ENCODE measurements around the gene SH3GL1. TPM values are rescaled to one million over a fixed set of nuclear protein-coding genes. Genes with fewer than 3 reads are reported as not detected.

Gene SH3GL1
- total and polyA plus RNA-seq, 9 of the 15 experiments (the other 6 are each of a cell fraction or from before 2014, with no cell fraction given), result 1.7 to 75.3 (median 25.7) TPM

DNA sequence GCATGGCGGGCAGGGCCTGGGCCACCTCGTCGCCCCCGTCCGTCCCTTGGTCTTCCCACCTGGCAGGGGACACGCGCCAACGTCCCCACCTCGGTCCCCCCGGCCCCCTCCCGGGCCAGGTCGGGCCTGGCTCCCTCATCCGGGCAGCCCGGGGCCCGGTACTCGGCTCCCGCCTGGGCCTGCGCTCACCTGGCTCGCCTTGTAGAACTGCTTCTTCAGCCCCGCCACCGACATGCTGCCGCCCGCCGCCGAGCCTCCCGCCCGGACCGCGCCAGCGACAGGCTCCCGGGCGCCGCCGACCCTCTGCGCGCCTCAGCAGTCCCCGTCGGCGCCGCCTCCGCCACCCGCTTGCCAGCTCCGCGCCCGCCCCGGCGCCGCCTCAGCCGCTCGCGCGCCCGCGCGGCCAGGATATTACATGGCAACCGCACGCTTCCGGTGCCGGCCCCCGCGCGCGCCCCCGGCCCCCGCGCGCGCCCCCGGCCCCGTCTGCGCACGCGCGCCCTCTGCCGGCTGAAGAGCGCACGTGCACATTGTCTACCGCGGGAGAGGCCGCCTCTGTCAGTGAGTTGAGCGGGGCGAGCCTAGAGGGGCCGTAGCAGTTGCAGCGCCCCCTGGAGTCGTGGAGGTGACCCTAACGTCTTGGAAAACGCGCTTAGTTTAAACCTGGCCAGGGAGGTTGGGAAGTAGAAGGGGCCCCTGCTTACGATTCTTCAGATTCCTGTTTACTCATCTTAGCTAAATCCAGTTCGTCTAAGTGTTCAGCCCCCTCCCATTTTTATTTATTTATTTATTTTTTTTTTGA, at the start of gene SH3GL1 (continued):
- TF ChIP-seq DIDO1 (tag; IDR thresholded peaks at IDR 0.05; ENCODE audit: low read depth), result peak; percentile 24; the same call in 1 of the 2 replicates
- TF ChIP-seq FOSL1 (tag; conservative IDR thresholded peaks at IDR 0.05), result peak; percentile 63
- TF ChIP-seq HDAC6 (IDR thresholded peaks at IDR 0.05; ENCODE audit: low read depth, low read length), result no peak
- TF ChIP-seq NFATC3 (IDR thresholded peaks at IDR 0.05), result no peak
- peak; percentile 82 for TF ChIP-seq NBN (IDR thresholded peaks at IDR 0.05; ENCODE audit: low read depth)
- TF ChIP-seq NONO (IDR thresholded peaks at IDR 0.05; ENCODE audit: low read depth in 2 of 2, low read length in 1 of 2), result peak in 1 of 2 experiments; percentile 82; a peak in 1 of 4 replicates
- TF ChIP-seq ZNF3 (CRISPR knock-in tag; IDR thresholded peaks at IDR 0.05), result no peak
- no peak for TF ChIP-seq SMAD3 (CRISPR knock-in tag; conservative IDR thresholded peaks at IDR 0.05)
- TF ChIP-seq CBX8 (IDR thresholded peaks at IDR 0.05; ENCODE audit: borderline replicate concordance, extremely low read depth, low read depth, low read length, poor library complexity, severe bottlenecking), result no peak
- TF ChIP-seq, protein P1, sequence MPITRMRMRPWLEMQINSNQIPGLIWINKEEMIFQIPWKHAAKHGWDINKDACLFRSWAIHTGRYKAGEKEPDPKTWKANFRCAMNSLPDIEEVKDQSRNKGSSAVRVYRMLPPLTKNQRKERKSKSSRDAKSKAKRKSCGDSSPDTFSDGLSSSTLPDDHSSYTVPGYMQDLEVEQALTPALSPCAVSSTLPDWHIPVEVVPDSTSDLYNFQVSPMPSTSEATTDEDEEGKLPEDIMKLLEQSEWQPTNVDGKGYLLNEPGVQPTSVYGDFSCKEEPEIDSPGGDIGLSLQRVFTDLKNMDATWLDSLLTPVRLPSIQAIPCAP (CRISPR knock-in tag; IDR thresholded peaks at IDR 0.05; ENCODE audit: borderline replicate concordance), result no peak
- TF ChIP-seq TCF7 (IDR thresholded peaks at IDR 0.05; ENCODE audit: borderline replicate concordance), result no peak
- TF ChIP-seq, protein P2, sequence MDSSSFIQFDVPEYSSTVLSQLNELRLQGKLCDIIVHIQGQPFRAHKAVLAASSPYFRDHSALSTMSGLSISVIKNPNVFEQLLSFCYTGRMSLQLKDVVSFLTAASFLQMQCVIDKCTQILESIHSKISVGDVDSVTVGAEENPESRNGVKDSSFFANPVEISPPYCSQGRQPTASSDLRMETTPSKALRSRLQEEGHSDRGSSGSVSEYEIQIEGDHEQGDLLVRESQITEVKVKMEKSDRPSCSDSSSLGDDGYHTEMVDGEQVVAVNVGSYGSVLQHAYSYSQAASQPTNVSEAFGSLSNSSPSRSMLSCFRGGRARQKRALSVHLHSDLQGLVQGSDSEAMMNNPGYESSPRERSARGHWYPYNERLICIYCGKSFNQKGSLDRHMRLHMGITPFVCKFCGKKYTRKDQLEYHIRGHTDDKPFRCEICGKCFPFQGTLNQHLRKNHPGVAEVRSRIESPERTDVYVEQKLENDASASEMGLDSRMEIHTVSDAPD (CRISPR knock-in tag; IDR thresholded peaks at IDR 0.05), result no peak
- TF ChIP-seq, protein P3, sequence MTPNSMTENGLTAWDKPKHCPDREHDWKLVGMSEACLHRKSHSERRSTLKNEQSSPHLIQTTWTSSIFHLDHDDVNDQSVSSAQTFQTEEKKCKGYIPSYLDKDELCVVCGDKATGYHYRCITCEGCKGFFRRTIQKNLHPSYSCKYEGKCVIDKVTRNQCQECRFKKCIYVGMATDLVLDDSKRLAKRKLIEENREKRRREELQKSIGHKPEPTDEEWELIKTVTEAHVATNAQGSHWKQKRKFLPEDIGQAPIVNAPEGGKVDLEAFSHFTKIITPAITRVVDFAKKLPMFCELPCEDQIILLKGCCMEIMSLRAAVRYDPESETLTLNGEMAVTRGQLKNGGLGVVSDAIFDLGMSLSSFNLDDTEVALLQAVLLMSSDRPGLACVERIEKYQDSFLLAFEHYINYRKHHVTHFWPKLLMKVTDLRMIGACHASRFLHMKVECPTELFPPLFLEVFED (CRISPR knock-in tag; conservative IDR thresholded peaks at IDR 0.05), result no peak
- TF ChIP-seq, protein P4, sequence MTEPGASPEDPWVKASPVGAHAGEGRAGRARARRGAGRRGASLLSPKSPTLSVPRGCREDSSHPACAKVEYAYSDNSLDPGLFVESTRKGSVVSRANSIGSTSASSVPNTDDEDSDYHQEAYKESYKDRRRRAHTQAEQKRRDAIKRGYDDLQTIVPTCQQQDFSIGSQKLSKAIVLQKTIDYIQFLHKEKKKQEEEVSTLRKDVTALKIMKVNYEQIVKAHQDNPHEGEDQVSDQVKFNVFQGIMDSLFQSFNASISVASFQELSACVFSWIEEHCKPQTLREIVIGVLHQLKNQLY (CRISPR knock-in tag; conservative IDR thresholded peaks at IDR 0.05), result no peak
- TF ChIP-seq, protein P5, sequence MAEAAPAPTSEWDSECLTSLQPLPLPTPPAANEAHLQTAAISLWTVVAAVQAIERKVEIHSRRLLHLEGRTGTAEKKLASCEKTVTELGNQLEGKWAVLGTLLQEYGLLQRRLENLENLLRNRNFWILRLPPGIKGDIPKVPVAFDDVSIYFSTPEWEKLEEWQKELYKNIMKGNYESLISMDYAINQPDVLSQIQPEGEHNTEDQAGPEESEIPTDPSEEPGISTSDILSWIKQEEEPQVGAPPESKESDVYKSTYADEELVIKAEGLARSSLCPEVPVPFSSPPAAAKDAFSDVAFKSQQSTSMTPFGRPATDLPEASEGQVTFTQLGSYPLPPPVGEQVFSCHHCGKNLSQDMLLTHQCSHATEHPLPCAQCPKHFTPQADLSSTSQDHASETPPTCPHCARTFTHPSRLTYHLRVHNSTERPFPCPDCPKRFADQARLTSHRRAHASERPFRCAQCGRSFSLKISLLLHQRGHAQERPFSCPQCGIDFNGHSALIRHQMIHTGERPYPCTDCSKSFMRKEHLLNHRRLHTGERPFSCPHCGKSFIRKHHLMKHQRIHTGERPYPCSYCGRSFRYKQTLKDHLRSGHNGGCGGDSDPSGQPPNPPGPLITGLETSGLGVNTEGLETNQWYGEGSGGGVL (CRISPR knock-in tag; IDR thresholded peaks at IDR 0.05), result no peak
- TF ChIP-seq RBM15 (IDR thresholded peaks at IDR 0.05; ENCODE audit: insufficient read depth, low read length), result no peak

All from K562 (cell line).